Stimulated activated CD4-positive, alpha-beta T cell treated with anti-CD3 and anti-CD28 coated beads, Interleukin-4, amount 100 ng/mL, for 48 hours (primary cell): ENCODE measurements around the gene SIRPB2.
A peak's percentile ranks its signal among the peaks of the same experiment; 100 is the strongest.

Experiments used
- DNase-seq, 2 donors: peaks; one replicate each; pipeline ENCODE4 v3.0.0-alpha.2; 2020; ENCODE audit warnings: low read depth in 2 of 2

The SIRPB2 gene

DNA sequence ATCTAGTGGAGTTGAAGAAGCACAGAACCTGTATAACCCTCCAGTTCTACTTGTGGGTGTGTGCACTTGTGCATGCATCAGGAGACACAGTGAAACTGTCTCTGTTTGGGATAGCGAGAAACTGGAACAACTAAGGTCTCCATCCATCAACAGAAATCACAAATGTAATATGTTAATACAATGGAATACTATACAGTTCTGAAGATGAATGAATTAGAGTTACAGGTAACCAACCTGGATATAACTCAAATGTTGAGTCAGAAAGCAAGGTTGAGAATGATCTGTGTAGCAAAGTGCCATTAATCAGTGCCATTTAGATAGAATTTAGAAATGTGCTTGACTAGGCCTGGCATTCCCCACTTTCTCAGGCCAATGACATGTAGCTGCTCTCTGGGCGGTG lies 20.0 kb downstream of the SIRPB2 start:
- DNase-seq, result no peak

DNA sequence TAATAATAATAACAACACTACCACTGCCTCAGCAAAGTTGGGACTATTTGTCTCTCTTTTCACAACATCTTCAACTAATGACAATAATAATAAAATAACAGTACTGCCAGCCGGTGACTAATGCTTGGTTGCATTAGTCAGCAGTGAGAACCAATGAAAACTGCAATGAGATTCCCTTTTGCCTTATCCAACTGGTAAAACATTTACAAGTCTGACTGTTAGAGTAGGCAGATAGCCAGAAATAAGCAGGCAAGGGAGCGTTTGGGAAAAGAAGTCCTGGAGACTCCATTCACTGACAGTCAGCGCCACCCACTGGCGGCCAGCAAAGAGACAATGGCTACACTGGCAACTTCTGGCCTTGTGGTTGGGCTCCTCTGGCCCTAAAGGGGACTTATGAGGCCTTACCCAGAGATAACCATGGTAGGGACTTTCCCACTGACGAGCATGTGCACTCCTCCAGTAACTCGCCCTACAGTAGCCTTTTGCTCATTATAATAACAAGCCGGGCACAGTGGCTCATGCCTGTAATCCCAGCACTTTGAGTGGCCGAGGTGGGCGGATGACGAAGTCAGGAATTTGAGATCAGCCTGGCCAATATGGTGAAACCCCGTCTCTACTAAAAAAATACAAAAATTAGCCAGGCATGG lies 21.2 kb downstream of the SIRPB2 start:
- peak in 1 of 2 donors; percentile 8 for DNase-seq

DNA sequence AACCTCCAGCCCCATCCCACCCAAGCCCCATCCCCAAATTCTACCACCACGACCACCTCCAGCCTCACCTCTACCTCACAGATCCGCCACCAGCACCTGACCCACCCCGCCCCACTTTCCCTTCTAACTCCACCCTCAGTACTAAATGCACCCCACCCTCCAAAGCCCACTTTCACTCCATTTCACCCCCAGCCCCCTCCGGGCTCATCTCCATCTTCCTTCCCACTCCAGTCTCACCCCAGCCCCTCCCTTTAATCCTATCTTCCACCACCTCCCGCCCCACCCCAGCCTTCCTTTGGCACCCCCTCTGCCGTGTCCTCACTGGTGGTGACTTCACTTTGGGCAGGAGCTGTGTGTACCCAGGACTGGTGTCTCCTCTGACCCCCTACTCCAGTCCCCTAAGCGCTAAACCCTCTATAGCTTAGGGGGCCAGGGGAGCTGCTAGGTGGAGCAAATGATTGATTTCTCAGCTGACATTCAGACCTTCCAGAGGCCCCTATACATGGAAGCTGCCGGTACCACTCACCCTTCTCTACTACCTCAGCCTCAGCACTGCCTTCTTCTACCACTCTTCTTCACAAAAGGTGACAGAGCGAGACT lies 21.8 kb downstream of the SIRPB2 start:
- no peak for DNase-seq

DNA sequence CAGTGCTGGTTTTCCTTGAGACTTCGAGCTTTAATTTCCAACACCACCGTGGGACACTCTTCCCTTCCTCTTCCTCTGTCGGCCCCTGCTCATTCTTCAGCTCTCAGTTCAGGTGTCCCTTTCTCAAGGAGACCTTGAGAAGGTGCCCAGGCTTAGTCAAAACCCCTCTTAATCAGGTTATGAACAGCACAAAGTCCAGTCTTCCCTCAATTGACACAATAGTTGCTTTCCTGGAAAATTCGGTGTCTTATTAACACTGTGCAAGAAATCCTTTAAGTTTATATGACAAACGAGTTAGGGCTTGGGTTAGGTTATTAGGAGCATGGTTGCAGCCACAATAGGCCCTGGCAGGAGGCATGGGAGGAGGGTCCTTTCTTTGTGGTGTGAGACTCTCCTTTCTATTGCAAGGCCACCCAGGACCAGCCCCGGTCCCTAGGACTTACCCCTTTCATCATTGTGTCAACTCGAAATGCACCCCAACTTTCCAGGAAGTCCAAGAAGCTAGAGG lies 23.0 kb downstream of the SIRPB2 start:
- DNase-seq, result no peak

DNA sequence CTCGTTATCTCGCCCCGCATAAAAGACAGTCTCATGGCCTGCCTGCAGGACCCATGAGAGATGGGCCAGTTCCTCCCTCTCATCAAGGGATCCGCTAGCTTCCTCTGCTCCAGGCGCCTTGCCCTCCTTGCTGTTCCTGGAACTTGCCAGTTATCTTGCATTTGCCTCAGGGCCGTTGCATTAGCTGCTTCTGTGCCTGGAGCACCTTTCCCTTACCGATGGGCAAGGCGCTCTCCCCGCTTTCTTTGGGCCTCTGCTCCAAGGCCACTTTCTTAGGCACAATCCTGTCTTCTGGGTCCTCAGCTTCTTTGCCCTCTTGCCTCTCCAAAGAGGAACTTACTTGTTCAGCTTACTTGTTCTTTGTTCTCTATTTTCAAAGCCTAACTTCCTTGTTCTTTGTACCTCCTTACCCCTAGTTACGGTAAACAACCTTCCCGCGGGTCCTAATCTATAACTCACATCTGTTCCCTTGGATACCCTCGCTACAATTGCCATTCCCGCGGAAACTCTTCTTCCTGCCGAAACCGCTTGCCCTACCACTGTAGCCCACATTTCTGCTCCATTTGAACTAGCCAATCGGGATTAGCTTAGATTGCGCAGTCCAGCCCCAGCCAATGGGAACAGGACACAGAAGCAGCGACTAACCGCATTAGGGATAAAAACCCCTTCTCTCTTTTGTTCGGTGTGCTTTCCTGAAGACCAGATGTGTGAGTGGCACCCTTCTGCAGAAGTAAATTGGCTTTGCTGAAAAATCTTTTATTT lies 23.7 kb downstream of the SIRPB2 start:
- no peak for DNase-seq

DNA sequence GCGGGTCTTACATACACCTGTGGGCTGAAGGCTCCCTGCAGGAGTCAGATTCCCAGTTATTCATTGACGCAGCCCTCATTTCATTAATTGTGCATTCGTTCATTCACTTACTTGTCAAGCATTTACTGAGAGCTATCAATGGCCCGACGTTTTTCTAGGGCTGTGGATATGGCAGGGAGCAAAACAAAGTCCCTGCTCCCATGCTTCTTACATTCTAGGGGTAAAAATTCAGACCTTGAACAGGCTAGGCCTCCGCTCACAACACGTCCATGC lies 24.2 kb downstream of the SIRPB2 start:
- DNase-seq, result no peak

GRCh38 chr20:1466211-1467081 lies 24.8 kb downstream of the SIRPB2 start, which contains the start of gene NSFL1C:
TSS of gene NSFL1C (minus strand) at chr20:1466849. CDS start at chr20:1466824, 25 bp downstream.
- DNase-seq, result peak; percentile 95 to 97

- DNase-seq, result no peak
These were observed 25.6 kb downstream of the SIRPB2 start for GRCh38 chr20:1465470-1466210.

DNA sequence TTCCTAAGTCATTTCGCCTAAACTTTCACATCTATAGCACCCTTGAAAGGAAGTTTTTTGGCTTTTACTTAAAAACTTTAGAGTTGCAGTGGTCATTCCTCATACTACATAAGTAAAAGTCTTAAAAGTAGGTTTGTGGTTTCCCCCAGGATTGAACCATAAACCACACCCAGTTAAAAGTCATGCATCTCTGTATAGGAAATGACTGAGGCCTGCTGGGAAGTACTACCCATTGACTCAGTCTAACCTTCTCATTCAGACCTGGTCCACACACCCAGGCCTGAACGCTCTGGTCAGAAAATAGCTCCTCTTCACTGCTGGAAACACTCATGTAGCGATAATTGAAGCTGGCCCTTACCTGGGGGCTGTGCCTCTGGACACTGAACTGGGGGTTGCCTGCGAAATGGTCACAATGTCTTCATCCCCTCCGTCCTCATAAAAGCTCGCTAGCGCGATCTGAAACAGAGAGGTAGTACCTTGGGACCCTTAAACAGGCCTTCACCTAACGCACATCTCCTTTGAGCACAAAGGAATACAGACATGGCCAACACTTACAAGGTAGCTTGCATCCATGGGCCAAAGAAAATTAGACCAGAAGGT lies 27.1 kb downstream of the SIRPB2 start:
- no peak for DNase-seq

DNA sequence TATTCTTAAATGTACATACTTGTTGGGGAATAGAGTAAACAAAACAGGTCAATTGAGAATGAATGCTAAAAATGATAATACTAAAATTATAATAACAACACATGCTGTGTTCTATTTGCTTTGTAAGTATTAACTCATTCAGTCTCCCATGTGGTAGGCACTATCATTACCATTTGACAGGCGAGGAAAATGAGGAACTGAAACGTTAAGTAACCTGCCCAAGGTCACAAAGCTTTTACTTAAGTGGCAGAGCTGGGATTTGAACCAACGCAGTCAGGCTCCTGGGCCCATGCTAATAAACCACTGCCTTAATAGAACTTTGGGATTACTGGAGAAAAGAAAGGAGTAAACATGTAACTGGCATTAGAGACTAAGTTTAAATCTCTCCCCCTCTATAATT lies 28.4 kb downstream of the SIRPB2 start:
- no peak for DNase-seq

DNA sequence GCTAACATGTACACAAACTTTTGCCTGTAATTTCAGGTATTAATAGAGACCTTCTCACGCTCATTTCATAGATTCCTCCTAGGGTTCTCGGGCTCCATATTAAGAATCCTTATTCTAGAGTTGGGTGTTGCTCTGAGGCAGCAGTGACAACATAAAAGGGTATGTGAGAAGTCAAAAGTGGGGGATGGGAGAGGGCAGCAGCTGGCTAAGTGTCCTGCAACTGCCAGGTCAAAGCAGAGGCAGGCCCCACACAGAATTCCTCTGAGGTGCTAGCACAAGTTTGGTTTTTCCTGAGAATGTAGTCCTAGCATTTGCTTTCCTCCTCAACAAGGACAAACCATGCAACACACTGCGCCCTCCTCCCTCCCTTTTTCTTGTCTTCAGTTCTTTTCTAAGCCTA lies 29.2 kb downstream of the SIRPB2 start:
- no peak for DNase-seq

DNA sequence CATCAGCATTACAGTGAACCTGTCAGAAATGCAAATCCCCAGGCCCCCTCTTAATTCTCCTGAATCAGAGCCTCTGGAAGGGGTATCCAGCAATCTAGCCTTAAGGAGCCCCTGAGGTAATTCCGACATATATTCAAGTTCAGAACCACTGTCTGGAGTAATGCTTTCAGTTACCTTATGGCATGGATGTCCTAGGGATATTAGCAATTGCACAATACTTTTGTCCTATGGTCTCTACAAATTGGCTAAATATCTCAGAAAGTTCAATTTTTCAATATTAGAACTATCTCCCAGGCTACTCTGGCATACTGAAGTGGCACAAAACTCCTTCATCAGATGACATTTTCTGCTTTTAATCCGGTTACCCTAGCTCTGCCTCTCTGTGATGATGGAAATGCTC lies 30.9 kb downstream of the SIRPB2 start:
- DNase-seq, result no peak

DNA sequence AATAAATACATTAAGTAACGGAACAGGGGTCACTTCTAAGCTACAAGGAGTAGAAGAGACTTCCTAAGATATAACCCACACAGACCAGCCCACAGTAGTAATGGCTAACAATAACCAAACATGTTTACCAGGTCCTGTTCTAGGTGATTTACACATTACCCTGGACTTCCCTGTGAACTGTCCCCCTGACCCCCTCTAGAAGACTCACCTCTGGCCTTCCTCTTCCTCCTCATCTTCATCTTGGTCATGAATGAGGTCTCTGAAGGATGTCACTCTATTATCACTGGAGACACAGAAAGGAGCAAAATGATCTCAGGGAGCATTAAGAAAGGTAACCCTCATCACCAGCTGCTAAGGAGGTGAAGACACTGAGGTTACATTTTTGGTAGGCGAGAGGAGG lies 33.2 kb downstream of the SIRPB2 start:
- DNase-seq, result no peak

GRCh38 chr20:1456300-1456699 lies 34.9 kb downstream of the SIRPB2 start:
- DNase-seq, result no peak

- DNase-seq, result no peak
These were observed 40.2 kb downstream of the SIRPB2 start for GRCh38 chr20:1450926-1451491.

- DNase-seq, result no peak
These were observed 41.9 kb downstream of the SIRPB2 start for GRCh38 chr20:1449370-1449769.

GRCh38 chr20:1448081-1448620 lies 43.1 kb downstream of the SIRPB2 start:
- DNase-seq, result no peak

- no peak for DNase-seq
These were observed 44.7 kb downstream of the SIRPB2 start for GRCh38 chr20:1446536-1446935.

GRCh38 chr20:1443085-1443484 lies 48.1 kb downstream of the SIRPB2 start:
- no peak for DNase-seq

DNA sequence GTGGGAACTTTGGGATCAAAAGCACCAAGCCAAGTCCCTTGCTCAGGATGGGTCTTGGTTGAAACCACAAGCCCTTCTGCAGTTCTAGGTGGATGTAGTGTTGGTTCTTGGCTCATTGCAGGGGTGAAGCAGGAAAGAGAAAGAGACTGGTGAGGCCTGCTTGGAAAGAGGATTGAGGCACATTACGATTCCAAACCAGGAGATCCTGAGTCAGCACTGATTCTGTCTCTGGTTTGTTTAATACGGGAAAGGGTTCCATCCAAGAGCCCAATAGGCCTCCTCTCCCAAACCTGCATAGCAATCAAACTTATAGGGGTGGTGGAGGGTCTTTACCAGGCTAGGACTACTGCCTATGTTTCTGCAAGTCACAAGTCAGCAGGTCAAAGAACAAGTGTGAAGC lies 48.9 kb downstream of the SIRPB2 start:
- no peak for DNase-seq
